IMR-90 (cell line): Measurements from ENCODE around the gene RSU1.

Experiments
- BHLHE40 ChIP-seq: fragments of 150-350 bp; IDR thresholded peaks from 2 replicates; pipeline ENCODE4 v1.6.1; 2016; ENCODE audit warnings: mild to moderate bottlenecking, low read depth, low read length
- CTCF ChIP-seq: conservative IDR thresholded peaks from 2 replicates; pipeline ENCODE4 v1.5.1; 2012; ENCODE audit warnings: mild to moderate bottlenecking, low read depth, low read length, improper control_type of control experiment
- FOS ChIP-seq: fragments of 150-350 bp; IDR thresholded peaks from 2 replicates; pipeline ENCODE4 v1.6.1; 2016; ENCODE audit warnings: low read depth, low read length
- MAFK ChIP-seq: IDR thresholded peaks from 2 replicates; pipeline ENCODE4 v1.6.1; 2012; ENCODE audit warnings: low read depth, low read length, improper control_type of control experiment
- MAZ ChIP-seq: IDR thresholded peaks from 2 replicates; pipeline ENCODE4 v1.6.1; 2012; ENCODE audit warnings: low read depth, mild to moderate bottlenecking, low read length, improper control_type of control experiment, moderate library complexity, borderline replicate concordance
- MXI1 ChIP-seq: IDR thresholded peaks from 2 replicates; pipeline ENCODE4 v1.6.1; 2012; ENCODE audit warnings: low read depth, mild to moderate bottlenecking, low read length, moderate library complexity, borderline replicate concordance
- POLR2A ChIP-seq: IDR thresholded peaks from 2 replicates; pipeline ENCODE4 v1.6.1; 2012; ENCODE audit warnings: mild to moderate bottlenecking, low read depth, low read length
- RAD21 ChIP-seq: IDR thresholded peaks from 2 replicates; pipeline ENCODE4 v1.6.1; 2012; ENCODE audit warnings: low read length, improper control_type of control experiment
- RFX5 ChIP-seq: IDR thresholded peaks from 2 replicates; pipeline ENCODE4 v1.8.0; 2012; ENCODE audit warnings: low read depth, mild to moderate bottlenecking, low read length, moderate library complexity
- SMC3 ChIP-seq: fragments of 150-350 bp; IDR thresholded peaks from 2 replicates; pipeline ENCODE4 v1.6.1; 2016; ENCODE audit warnings: low read depth, mild to moderate bottlenecking, antibody characterized with exemption, low read length, moderate library complexity
- TF ChIP-seq, protein P1 (sequence below): fragments of 150-350 bp; IDR thresholded peaks from 2 replicates; pipeline ENCODE4 v1.6.1; 2016; ENCODE audit warnings: low read depth, mild to moderate bottlenecking, low read length, moderate library complexity, borderline replicate concordance
- TF ChIP-seq, protein P2 (sequence below): fragments of 150-350 bp; IDR thresholded peaks from 2 replicates; pipeline ENCODE4 v1.6.1; 2017; ENCODE audit warnings: mild to moderate bottlenecking, antibody characterized with exemption, low read length, low read depth

DNA sequence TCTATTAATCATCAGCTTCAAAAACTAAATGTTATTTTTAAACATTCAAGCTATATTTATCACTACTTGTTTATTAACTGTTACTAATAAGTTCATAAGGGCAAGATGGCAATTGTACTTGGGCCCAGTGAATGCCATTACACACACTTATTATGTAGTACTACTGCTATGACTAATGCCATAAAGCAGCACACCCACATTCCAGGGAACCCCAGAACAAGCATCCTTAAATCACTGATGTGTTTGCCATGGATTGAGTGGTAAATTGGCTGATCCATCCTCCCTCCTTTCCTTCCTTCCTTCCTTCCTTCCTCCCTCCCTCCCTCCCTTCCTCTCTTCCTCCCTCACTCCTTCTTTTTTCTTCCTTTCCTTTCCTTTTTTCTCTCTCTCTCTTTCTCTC is 37.4 kb upstream of the RSU1 start:
- TF ChIP-seq CTCF (no peak), MAFK (no peak), MXI1 (no peak), BHLHE40 (no peak), RFX5 (no peak), POLR2A (no peak), SMC3 (no peak), FOS (no peak; the same call in 1 of the 2 replicates), RAD21 (no peak), MAZ (no peak)
- TF ChIP-seq, protein P1, sequence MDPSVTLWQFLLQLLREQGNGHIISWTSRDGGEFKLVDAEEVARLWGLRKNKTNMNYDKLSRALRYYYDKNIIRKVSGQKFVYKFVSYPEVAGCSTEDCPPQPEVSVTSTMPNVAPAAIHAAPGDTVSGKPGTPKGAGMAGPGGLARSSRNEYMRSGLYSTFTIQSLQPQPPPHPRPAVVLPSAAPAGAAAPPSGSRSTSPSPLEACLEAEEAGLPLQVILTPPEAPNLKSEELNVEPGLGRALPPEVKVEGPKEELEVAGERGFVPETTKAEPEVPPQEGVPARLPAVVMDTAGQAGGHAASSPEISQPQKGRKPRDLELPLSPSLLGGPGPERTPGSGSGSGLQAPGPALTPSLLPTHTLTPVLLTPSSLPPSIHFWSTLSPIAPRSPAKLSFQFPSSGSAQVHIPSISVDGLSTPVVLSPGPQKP = no peak
- TF ChIP-seq, protein P2, sequence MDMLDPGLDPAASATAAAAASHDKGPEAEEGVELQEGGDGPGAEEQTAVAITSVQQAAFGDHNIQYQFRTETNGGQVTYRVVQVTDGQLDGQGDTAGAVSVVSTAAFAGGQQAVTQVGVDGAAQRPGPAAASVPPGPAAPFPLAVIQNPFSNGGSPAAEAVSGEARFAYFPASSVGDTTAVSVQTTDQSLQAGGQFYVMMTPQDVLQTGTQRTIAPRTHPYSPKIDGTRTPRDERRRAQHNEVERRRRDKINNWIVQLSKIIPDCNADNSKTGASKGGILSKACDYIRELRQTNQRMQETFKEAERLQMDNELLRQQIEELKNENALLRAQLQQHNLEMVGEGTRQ = no peak
